ENCODE results near the gene ZSWIM1.

Gene ZSWIM1

GRCh38 chr20:45907219-45907948, 26.4 kb downstream of the ZSWIM1 start:
- no peak for DNase-seq (ENCODE audit: low read depth in 2 of 3, low spot score in 1 of 3)

- DNase-seq (ENCODE audit: low read depth in 2 of 3, low spot score in 1 of 3): no peak
These were observed 27.1 kb downstream of the ZSWIM1 start for GRCh38 chr20:45908084-45908483.

- DNase-seq (ENCODE audit: low read depth in 2 of 3, low spot score in 1 of 3): no peak
These were observed 28.3 kb downstream of the ZSWIM1 start for GRCh38 chr20:45909336-45909808.

GRCh38 chr20:45909817-45910669, 29.0 kb downstream of the ZSWIM1 start:
- no peak for DNase-seq (ENCODE audit: low read depth in 2 of 3, low spot score in 1 of 3)

- DNase-seq (ENCODE audit: low read depth in 2 of 3, low spot score in 1 of 3): peak; percentile 90 to 100 (median 98)
These were observed 29.9 kb downstream of the ZSWIM1 start for GRCh38 chr20:45910670-45911485.

GRCh38 chr20:45911486-45912343, 30.7 kb downstream of the ZSWIM1 start, which contains the start of gene PLTP:
Gene PLTP (minus strand): TSS chr20:45912155. CDS start chr20:45911452, 703 bp downstream.
- DNase-seq (ENCODE audit: low read depth in 2 of 3, low spot score in 1 of 3): no peak

GRCh38 chr20:45912344-45912682, 31.3 kb downstream of the ZSWIM1 start:
- DNase-seq (ENCODE audit: low read depth in 2 of 3, low spot score in 1 of 3): no peak

GRCh38 chr20:45913116-45913515, 32.1 kb downstream of the ZSWIM1 start:
- DNase-seq (ENCODE audit: low read depth in 2 of 3, low spot score in 1 of 3): no peak

- no peak for DNase-seq (ENCODE audit: low read depth in 2 of 3, low spot score in 1 of 3)
These were observed 36.7 kb downstream of the ZSWIM1 start for GRCh38 chr20:45917790-45918141.

- no peak for DNase-seq (ENCODE audit: low read depth in 2 of 3, low spot score in 1 of 3)
These were observed 37.2 kb downstream of the ZSWIM1 start for GRCh38 chr20:45918182-45918737.

GRCh38 chr20:45918779-45919537, 37.9 kb downstream of the ZSWIM1 start:
- DNase-seq (ENCODE audit: low read depth in 2 of 3, low spot score in 1 of 3): no peak

GRCh38 chr20:45919542-45920399, 38.7 kb downstream of the ZSWIM1 start:
- no peak for DNase-seq (ENCODE audit: low read depth in 2 of 3, low spot score in 1 of 3)

- no peak for DNase-seq (ENCODE audit: low read depth in 2 of 3, low spot score in 1 of 3)
These were observed 39.7 kb downstream of the ZSWIM1 start for GRCh38 chr20:45920462-45921336.

- no peak for DNase-seq (ENCODE audit: low read depth in 2 of 3, low spot score in 1 of 3)
These were observed 40.5 kb downstream of the ZSWIM1 start for GRCh38 chr20:45921337-45922189.

GRCh38 chr20:45924391-45925261, 43.6 kb downstream of the ZSWIM1 start:
- no peak for DNase-seq (ENCODE audit: low read depth in 2 of 3, low spot score in 1 of 3)

Data from stimulated activated CD4-positive, alpha-beta T cell treated with anti-CD3 and anti-CD28 coated beads, Interleukin-12 subunit alpha, Interleukin-12 subunit beta, amount 100 ng/mL, for 48 hours (primary cell).